ENCODE measurements around the gene DHX29. TPM values are rescaled to one million over a fixed set of nuclear protein-coding genes. Genes with fewer than 3 reads are reported as not detected.

Gene DHX29
- total RNA-seq, 1 donor from 2014 or later, result 17.4 TPM

- no peaks in the 10 kb centered on the region for H3K9me3 Mint-ChIP-seq
- H3K36me3 Mint-ChIP-seq (ENCODE audit: low read depth), result peaks cover 71% of the 10 kb centered on the region
- POLR2A ChIA-PET, result no interaction called here
- DNase-seq (no peak), ATAC-seq (ENCODE audit: low read depth) (no peak)
- intact Hi-C loops (cut with micrococcal nuclease), result no loop called here
- CTCF ChIA-PET, result no interaction called here
- H3K27me3 Mint-ChIP-seq, result no peaks in the 10 kb centered on the region
- H3K27ac Mint-ChIP-seq, result no peak overlapping the region
- H3K4me3 Mint-ChIP-seq, result no peak overlapping the region
- H3K4me1 Mint-ChIP-seq, result no peaks in the 10 kb centered on the region
- no peak for TF ChIP-seq CTCF (IDR thresholded peaks at IDR 0.05)
Observed at GRCh38 chr5:55294935-55295334, 12.6 kb downstream of the DHX29 start.

GRCh38 chr5:55290991-55291390 lies 16.5 kb downstream of the DHX29 start:
- H3K27me3 Mint-ChIP-seq, result no peaks in the 10 kb centered on the region
- ChIA-PET POLR2A (no interaction called here), CTCF (no interaction called here)
- ATAC-seq (ENCODE audit: low read depth) (no peak), DNase-seq (no peak)
- no peak overlapping the region for H3K27ac Mint-ChIP-seq
- H3K36me3 Mint-ChIP-seq (ENCODE audit: low read depth), result peaks cover 77% of the 10 kb centered on the region
- intact Hi-C loops (cut with micrococcal nuclease), result no loop called here
- H3K4me3 Mint-ChIP-seq, result no peak overlapping the region
- H3K9me3 Mint-ChIP-seq, result no peaks in the 10 kb centered on the region
- H3K4me1 Mint-ChIP-seq, result no peaks in the 10 kb centered on the region
- no peak for TF ChIP-seq CTCF (IDR thresholded peaks at IDR 0.05)

- H3K4me3 Mint-ChIP-seq, result no peak overlapping the region
- no peak for TF ChIP-seq CTCF (IDR thresholded peaks at IDR 0.05)
- intact Hi-C loops (cut with micrococcal nuclease), result no loop called here
- H3K36me3 Mint-ChIP-seq (ENCODE audit: low read depth), result peaks cover 77% of the 10 kb centered on the region
- ChIA-PET POLR2A (no interaction called here), CTCF (no interaction called here)
- no peak overlapping the region for H3K27ac Mint-ChIP-seq
- H3K27me3 Mint-ChIP-seq, result no peaks in the 10 kb centered on the region
- H3K9me3 Mint-ChIP-seq, result no peaks in the 10 kb centered on the region
- ATAC-seq (ENCODE audit: low read depth) (no peak), DNase-seq (no peak)
- no peaks in the 10 kb centered on the region for H3K4me1 Mint-ChIP-seq
Observed at GRCh38 chr5:55289808-55290207, 17.7 kb downstream of the DHX29 start.

- no peak overlapping the region for H3K27ac Mint-ChIP-seq
- ATAC-seq (ENCODE audit: low read depth), result no peak
- H3K27me3 Mint-ChIP-seq, result no peaks in the 10 kb centered on the region
- DNase-seq, result no peak
- no peaks in the 10 kb centered on the region for H3K9me3 Mint-ChIP-seq
- H3K4me3 Mint-ChIP-seq, result no peak overlapping the region
- H3K36me3 Mint-ChIP-seq (ENCODE audit: low read depth), result peaks cover 70% of the 10 kb centered on the region
- POLR2A ChIA-PET, result no interaction called here
- intact Hi-C loops (cut with micrococcal nuclease), result no loop called here
- CTCF ChIA-PET, result no interaction called here
- no peaks in the 10 kb centered on the region for H3K4me1 Mint-ChIP-seq
- no peak for TF ChIP-seq CTCF (IDR thresholded peaks at IDR 0.05)
Observed at GRCh38 chr5:55286411-55286933, 21.0 kb downstream of the DHX29 start.

GRCh38 chr5:55278778-55279177 lies 28.7 kb downstream of the DHX29 start:
- no peak for TF ChIP-seq CTCF (IDR thresholded peaks at IDR 0.05)
- H3K4me1 Mint-ChIP-seq, result no peaks in the 10 kb centered on the region
- H3K27me3 Mint-ChIP-seq, result no peaks in the 10 kb centered on the region
- no peaks in the 10 kb centered on the region for H3K9me3 Mint-ChIP-seq
- H3K4me3 Mint-ChIP-seq, result no peak overlapping the region
- intact Hi-C loops (cut with micrococcal nuclease), result no loop called here
- POLR2A ChIA-PET, result no interaction called here
- H3K27ac Mint-ChIP-seq, result no peak overlapping the region
- DNase-seq (no peak), ATAC-seq (ENCODE audit: low read depth) (no peak)
- H3K36me3 Mint-ChIP-seq (ENCODE audit: low read depth), result peaks cover 75% of the 10 kb centered on the region
- CTCF ChIA-PET, result no interaction called here
